HG03159 (cell line): ENCODE measurements around the gene COL23A1.

Experiments
- ATAC-seq: cut with Tn5 transposase; IDR thresholded peaks from one replicate; pipeline ENCODE4 v1.9.1; 2021; ENCODE audit warnings: mild to moderate bottlenecking, moderate library complexity; ENCODE audit not compliant: unreplicated experiment

Gene COL23A1

DNA sequence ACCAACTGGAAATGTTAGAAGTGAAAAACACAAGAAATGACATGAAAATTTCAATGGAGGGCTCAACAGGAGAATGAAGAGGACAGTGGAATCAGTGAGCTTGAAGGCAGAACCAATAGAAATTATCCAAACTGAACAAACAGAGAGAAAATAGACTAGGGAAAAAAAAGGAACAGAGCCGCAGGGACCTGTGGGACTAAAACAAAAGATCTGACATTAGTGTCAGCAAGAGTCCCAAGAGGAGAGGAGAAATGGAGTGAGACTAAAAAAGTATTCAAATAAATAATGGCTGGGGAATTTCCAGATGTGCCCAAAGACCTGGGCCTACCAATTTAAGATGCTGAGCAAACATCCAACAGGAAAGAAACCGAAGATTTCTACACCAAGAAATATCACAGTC, 182.5 kb downstream of the COL23A1 start:
- ATAC-seq, result no peak

DNA sequence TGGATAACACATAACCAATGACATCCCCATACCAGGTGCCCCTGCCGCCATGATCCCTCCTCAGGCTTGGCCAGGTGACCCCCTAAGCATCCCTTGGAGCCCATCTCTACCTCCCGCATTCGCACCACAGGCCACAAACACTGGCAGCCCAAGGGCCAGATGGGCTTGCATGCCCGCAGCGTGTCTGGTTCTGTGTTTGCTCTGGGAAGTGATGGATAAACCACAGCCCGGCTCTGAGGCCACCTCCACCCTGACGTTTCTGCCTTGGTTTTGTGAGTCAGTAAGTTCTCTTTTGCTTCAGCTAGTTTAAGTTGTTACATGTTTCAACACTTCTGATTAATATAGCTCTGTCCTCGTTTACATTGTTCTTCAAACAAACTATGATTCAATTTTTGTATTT, 185.2 kb downstream of the COL23A1 start:
- no peak for ATAC-seq

DNA sequence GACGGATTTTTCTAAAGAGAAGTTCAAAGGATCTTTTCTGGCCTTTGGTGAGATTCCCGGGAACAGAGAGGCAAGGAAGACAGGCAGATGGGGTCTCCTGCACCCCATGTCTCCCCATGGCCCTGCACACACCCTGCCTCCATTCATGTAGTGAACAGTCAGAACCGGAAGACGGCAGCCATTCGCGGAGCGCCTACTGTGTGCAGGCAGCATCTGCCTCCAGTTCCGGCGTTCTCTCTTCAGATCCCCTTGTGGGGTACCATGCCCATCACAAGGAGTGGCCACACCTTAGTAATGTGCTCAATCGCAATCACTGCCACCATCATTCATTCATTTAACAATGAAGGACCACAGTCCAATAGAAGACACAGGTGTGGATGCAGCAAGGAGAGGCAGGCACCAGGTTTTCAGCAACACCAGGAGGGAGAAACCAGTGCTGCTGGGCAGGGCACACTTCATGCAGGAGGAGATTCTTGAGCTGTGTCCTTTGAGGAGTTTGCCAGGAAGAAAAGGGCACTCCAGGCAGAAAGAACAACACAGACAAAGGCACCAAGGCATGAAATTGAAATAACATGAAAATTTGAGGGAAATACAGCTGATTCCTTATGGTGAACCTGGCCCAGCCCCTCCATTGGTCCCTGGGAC, 186.1 kb downstream of the COL23A1 start:
- ATAC-seq, result no peak

DNA sequence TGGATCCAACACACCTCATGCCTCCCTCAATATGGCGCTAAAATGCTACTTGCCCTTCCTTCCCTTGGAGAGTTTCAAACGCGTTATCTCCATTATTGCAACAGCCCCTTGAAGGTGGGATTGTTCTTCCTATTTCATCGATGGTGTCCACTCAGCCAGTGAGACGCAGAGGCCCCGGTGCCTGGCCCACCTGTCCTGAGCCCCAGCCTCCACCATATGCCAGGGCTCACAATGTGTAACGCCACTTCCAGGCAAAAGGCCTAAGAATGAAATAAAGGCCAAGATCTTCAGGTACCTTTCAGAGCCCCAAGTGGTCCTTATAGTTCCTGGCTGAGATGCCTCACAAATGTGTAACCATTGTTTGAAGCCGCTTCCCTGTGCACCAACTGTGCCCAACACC, 186.8 kb downstream of the COL23A1 start:
- no peak for ATAC-seq

DNA sequence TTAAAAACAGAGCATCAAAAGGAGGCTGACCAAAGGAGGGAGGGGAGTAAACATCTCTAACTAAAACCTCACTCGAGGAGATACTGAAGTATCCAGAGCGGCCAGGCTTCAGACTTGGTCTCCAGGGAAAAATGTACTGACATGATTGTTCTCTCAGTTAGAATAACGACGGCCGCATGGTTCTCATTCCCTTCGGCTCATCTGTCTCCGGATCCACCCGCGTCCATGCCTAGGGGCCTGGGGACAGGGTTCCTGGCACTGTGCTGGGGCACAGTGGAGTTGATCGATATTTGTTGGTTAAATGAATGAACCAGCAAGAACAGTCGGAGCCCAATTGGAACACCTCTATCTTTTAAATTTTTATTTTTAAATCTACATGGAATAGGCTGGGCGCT, 190.5 kb downstream of the COL23A1 start:
- ATAC-seq, result no peak

DNA sequence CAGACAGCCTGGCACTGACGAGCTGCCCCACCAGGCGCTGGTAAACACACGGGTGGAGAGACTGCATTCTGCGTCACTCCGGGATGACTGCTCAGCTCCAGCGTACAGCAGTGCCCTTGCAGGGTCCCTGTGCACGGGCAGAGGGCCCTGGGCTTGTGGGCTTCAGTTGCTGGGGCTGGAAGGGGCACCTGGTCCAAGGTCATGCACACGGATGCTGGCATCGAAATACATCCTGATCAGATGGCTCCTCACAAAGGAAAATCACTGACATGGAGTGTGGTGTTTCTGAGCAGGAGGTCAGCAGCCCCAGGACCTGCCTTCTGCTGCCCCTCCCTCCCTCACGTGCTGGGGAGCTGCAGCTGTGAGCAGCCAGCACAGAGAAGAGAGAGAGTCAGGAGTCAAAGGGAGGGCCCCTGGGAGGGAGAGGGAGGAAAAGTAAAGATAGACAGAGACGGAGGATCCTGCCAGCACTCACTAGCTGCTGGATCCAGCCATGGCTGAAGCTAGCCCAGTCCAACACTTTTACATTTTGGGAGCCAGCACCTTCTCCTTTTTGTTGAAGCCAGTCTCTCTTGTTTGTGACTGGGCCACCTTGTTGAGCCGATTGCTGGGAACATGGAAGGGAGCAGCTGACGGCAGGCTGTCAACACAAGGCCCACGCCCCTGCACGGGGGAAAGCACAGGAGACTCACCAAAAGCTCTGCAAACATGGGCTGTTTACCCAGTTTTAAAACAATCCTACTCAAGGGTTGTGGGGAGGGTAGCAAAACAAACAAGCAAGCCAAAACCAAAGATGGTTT, 191.1 kb downstream of the COL23A1 start:
- ATAC-seq, result no peak

DNA sequence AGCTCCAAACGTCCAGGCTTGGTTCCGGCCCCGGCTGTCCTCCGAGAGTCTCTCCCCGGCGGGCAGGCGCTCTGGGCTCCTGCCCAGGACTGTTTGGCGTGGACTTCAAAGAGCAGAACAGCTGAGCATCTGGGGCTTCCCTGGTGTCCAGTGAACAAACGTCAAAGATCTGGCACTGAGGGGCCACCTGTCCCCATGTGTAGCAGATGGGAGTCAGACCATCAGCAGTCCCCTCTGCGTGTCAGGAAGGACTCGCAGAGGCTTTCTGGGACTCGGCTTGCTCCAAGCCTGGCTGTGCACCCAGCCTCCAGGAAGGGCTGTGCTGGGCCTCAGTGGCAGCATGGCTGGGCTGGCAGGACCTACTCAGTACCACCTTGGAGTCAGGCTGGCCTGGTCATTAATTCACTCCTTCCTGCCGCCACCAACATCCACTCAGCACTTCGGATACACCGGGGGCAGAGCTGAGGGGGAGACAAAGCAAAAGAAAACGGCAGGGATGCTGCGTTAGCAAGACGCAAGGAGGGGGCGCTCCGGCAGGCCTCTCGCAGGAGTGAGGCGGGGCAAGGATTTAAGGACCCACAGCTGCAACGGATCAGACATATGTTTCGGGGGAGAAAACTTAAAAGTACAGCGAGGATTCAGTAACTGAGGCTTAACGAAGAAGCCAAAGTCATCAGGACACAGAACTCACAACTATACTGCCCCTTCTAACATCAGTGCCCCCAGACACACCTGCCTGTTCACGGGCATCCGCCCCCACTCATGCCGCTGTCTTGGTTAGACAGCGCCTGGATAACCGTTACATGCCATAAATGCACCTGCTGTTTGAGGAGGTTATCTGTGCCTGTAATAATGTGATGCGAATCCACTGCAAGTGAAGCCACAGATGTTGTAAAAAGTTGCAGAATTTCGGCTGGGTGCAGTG, 193.1 kb downstream of the COL23A1 start:
- no peak for ATAC-seq

DNA sequence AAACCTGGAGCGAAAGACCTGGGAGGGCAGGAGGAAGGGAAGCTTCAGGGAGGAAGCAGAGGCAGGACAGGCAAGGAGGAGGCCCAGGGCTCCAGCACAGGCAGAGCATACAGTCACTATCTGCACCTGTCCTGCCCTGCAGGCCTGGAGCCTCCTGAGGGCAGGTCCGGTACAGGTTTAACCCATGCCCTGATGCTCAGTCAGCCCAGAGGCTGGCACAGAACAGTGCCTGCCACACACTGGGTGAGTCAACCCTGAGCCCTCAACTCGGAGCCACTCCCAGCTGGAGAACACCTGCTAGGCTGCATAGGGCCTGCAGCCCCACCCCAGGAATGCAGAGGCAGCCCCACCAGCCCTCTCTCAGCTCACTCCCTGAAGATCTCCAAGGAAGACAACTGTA, 196.1 kb downstream of the COL23A1 start:
- ATAC-seq, result no peak

DNA sequence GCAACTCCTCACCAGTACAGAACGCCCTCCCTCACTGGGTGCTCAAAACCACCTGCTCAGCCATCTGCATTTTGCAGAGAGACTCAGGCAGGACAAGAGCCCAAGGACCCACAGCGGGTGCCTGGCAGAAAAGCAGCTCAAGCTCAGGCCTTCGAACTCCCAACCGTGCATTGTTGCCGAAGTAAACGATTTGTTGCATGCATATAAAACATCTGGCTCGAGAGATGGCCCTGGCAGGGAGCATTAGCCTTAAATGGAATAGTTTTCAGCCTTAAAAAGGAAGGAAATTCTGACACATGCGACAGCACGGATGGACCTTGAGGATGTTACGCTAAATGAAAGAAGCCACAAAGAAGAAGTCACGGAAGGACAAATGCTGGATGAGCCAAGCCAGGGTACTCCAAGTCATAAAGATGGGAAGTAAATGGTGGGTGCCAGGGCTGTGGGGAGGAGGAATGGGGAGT, 197.2 kb downstream of the COL23A1 start:
- ATAC-seq, result no peak

DNA sequence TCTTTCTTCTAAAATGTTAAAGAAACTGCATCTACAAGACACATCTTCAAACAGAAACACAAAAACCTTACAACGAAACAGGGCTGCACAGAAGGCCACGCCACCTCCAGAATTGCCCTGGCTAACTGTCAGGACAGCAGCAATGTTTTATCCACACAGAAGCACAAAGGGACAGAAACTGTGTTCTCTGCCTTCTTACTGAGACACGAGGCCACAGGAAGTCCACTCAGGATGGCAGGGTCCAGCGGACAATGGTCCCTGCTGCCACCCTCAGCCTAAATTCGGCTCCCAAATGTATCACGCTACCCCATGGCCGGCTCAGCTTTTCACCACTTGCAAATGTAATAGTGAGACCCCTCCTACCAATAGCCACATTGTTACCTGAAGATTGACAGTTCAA, 197.8 kb downstream of the COL23A1 start:
- no peak for ATAC-seq

DNA sequence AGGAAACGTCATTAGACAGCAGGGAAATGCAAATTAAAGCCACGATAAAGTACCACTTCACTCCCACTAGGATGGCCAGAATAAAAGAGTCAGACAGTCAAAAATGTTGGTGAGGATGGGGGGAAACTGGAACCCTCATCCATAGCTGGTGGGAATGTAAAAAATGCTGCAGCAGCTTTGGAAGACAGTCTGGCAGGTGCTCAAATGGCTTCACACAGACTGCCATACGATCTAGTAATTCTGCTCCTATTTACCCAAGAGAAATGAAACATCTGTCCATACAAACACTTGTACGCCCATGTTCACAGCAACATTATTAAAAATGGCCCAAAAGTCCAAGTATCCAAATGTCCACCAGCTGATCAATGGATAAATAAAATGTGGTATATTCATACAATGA, 198.7 kb downstream of the COL23A1 start:
- ATAC-seq, result no peak

DNA sequence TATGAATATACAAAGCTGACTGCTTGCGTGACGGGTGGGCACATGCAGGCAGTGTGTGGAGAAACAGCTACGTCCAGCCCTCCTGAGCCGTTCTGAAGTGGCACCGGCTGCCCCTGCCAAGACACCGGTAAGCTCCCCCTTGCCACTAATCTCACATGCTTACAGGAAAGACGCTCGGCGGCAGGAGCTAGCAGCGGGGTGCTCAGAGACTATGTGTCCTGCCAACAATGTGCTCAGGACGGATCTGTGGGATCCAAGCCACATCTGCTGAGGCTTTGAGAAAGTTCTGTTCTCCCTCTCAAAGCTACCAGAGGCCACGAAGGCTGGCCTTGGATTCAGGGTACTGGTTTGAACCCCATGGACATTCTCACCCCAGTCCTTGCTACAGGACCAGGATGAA, 200.4 kb downstream of the COL23A1 start:
- no peak for ATAC-seq

DNA sequence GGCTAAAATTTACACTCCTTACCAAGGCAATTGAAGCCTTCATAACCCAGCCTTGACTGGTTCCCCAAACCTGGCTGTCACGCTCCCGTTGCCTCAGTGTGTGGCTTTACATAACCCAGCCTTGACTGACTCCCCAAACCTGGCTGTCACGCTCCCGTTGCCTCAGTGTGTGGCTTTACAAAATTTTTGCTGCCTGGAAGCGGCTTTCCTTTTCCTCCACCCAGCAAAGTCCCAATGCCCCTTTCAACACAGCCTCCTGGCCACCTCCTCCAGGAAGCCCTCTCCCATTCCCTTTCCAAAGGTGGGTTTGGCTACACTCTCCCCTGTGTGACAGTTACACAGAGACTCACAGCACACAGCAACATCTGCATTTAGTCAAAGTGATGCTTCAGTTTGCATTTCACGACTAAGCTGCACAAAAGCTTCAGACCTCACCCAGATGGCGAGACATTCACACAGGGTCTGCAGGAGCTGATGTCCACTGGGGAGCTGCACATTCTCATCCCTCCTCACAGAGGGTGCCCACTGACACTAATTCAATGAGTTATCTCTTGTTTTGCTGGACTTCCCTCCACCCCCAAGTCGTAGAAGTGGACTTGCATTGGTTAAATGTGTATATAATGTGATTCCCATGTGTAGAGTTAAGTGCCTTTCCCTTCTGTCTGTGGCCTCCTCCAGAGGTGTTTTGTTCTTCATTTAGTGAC, 201.0 kb downstream of the COL23A1 start:
- ATAC-seq, result no peak

DNA sequence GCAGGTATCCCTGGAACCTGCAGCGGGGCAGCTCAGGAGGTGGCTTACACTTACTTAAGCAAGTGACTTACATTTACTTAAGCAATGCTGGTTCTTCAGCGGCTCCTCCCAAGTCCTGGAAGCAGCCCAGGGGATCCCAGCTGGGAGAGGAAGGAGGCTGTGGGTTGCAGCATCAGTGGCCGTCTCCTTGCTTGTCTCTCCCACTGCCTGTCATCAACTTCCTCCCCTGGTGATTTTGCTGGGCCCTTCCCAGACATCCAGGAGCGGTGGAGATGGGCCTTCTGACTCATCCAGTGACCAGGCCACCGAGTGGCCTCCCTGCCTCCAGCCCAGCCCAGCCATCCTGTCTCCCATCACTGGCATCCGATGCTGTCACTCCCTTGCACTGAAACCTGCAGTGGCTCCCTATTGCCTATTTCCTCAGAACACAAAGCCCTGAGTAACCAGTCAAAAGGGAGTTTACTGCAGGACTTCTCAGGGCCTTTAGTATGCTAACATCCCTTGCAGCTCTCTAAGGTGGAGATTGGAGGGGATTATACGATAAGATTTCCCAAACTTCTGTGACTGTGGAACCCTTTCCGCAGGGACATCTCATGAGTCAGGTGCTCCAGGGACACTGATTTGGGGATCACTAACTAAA, 201.7 kb downstream of the COL23A1 start:
- no peak for ATAC-seq

DNA sequence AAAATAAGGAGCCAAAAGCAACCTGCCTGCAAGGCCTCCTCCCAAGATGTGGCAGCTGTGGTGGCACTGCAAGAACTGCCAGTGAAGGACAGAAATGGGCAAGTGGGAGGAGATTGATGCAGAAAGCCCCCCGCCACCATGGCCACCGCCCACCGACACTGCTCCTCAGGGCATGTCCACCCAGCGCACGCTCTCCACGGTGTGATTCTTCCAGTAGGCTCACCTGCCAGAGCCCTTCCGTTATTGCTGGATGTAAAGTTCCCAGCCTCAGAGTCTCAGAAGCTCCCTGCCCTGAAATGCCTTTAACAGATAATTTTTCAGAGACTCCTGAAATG, 202.4 kb downstream of the COL23A1 start:
- ATAC-seq, result no peak

DNA sequence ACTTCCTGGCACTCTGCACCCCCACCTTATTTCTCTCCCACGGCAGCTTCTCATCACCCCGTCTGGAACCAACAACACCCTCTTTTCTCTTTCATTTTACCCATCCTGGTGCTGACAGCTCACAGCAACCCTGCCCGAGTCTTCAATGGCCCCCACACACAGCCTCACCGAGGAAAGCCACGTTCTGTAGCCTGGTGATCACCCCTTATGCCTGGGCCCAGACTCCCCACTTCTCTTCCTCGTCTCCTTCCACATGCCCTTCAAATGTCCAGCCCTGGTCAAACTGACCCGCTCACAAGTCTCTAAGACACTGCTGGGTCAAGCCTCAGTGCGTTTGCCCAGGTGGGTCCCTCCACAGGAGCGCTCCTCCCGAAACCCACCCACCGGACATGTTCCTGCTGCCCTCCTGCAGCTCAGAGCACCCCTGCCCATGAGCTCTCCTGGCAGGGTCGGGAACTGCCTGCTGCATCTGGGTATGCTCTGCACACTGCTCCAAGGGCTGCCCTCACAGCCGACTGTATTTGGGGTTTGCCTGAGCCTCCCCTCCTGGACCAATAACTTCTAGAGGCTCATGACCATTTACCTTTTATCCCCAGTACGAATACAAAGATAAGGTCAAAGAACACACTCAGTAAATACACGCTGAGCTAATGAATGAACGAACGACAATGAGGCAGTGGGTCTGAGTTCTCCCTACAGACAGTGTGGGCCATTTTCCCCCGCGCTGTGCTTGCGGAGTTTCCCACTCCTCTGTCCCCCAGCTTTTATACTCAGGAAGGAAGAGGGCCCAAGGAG, 202.9 kb downstream of the COL23A1 start:
- ATAC-seq, result no peak

DNA sequence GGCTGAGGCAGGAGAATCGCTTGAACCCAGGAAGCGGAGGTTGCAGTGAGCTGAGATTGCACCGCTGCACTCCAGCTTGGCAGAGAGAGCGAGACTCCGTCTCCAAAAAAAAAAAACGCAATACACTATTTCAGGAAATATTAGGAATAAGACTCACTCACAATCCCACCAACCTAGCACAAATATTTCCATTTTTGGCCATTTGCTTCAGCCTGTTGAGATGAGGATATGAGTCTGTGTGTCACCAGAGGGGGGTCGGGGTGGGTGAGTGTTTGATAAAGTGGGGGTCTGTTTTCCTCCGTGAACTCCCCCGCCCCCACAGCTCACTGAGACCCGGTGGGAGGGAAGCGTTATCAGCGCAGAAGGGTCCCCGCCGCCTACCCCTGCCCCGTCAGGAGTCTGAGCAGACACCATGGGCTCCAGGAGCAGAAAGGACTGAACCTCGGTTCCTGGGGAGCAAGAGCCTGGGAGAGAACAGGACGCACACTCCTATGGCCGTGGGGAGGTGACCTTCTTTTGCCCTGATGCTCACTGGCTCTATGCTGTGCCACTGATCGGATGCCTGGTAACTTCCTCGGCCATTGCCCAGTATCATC, 203.8 kb downstream of the COL23A1 start:
- ATAC-seq, result no peak

DNA sequence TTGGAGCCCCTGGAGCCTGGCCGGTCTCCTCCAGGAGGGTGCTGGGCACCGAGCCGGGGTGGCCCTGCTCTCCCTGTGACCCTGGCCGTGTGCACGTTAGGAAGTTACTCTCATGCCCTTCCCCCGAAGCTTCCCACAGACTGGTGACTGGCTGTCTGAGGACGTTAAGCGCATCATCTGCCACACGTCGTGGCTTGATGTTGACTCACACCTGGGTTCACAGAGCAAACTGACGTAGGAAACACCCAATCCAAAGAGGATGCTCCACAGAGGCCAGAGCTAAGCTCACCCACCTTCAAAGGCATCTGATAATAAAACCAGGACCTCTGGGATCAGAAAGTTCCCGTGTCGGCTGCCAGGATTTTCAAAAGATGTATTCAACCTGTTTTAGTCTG, 204.7 kb downstream of the COL23A1 start:
- ATAC-seq, result no peak

DNA sequence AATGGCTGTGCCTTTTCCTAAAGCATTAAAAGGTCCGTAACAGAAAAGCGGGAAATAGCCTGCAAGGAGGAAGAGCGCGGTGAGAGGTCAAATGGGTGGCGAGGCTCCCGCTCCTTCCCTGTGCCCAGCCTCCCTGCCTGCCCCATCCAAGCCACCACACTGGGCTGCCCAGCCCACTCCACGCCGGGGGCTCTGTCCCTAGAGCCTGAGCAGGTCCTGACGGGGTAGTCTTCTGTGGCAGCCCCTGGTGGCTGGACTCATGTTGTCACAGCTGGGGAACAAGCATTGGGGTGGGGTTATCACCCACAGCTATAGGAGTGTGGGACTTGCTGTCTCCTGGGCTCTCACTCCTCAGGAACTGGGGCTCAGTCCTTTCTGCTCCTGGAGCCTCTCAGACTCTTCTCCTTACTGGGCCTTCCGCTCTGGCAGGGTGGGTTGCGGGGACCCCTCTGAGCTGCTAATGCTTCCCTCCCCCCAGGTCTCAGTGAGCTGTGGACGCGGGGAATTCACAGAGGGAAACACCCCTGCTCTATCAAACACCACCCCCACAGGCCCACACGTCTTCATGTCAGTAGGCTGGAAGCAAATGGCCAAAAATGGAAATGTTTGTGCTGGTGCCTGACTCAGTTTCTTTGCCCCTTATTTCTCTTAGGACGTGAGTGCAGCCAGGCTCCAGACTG, 205.2 kb downstream of the COL23A1 start:
- no peak for ATAC-seq
